ENCODE measurements around the gene AFAP1L2. TPM values are rescaled to one million over a fixed set of nuclear protein-coding genes. Genes with fewer than 3 reads are reported as not detected.
A peak's percentile ranks its signal among the peaks of the same experiment; 100 is the strongest.

Gene AFAP1L2
- total and polyA plus RNA-seq, 9 of the 15 experiments (the other 6 are each of a cell fraction or from before 2014, with no cell fraction given): 0.07 TPM; not detected in 8

DNA sequence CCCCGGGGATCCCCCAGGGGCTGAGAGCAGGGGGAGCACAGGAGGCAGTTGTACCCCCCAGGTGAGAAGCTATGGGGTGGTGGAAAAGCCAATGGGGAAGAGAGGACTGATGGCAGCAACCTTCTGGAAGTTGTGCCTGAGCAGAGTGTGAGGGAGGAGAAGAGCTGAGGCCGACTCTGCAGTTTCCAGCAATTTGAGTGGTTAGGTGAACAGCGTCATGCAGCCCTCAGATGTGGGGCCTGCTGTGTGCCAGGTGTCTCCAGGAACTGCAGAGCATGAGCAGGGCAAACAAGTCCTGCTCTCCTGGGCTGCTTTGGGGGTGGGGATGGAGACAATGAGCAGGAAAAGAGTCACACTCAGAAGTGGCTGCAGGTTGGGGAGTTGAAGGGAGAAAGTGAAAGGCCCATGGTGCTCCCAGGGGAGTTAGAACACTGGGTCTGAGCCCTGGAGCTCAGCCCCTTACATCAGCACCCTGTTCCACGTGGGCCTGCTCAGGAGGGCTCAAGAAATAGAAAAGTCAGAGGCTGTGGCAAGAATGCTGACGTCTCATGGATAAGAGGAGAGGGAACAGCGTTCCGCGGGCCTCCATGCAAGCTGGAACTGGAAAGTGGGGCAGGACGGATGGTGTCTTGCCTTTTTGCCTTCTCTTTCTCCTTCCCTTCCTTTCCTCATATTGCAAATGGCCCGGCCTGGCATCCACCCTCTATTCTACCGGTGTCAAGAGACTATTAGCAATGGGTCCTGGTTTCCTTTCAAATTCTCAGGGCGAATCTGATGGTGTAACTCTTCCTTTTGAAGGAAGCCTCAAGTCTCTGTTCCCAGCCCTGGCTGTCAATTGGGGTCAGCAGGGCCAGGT, 4.0 kb upstream of the AFAP1L2 start:
- H3K4me2 ChIP-seq (ENCODE audit: insufficient read depth, low read length): peak overlapping the region; percentile 32; the same call in 1 of the 2 replicates
- no peaks in the 10 kb centered on the region for H4K20me1 ChIP-seq (replicated peaks; ENCODE audit: control insufficient read depth, insufficient read depth, low read length)
- intact Hi-C loops (cut with micrococcal nuclease): no loop called here
- H3K79me2 ChIP-seq (ENCODE audit: control insufficient read depth, insufficient read depth, low read length): no peaks in the 10 kb centered on the region
- in situ Hi-C loops (cut with MboI): no loop called here
- no TSS peak for BruUV-seq (replicated peaks)
- ChIA-PET POLR2A (interaction anchor here (1.0 kb wide), 1 partner anchor 156 kb away, joined by 3 read pairs; no protein-coding TSS in a partner anchor), CTCF (ENCODE audit: low intra/inter-chr PET ratio) (no interaction called here)
- ATAC-seq: peak; percentile 20; the same call in 2 of the 3 replicates
- peak overlapping the region; percentile 70 for H2AFZ ChIP-seq (ENCODE audit: low read depth, low read length)
- FAIRE-seq: no peak
- H3K27ac ChIP-seq (ENCODE audit: extremely low read depth, low read depth, low read length): peak overlapping the region; percentile 40; the same call in 1 of the 3 replicates
- H3K27me3 ChIP-seq (ENCODE audit: control insufficient read depth in 2 of 2, insufficient read depth in 2 of 2, low read length in 2 of 2): peaks cover 0 to 8% of the 10 kb centered on the region in 2 experiments; a peak in 1 of 5 replicates
- no peaks in the 10 kb centered on the region for H3K9me1 ChIP-seq (ENCODE audit: control insufficient read depth, insufficient read depth, low read length)
- DNase-seq (ENCODE audit: extremely low read depth in 1 of 4, low spot score in 3 of 4): no peak
- no peak overlapping the region for H3K4me3 ChIP-seq
- peaks cover 2 to 6% of the 10 kb centered on the region in 2 experiments; a peak in 3 of 5 replicates for H3K4me1 ChIP-seq (replicated peaks in 1 of 2; ENCODE audit: control insufficient read depth in 2 of 2, insufficient read depth in 2 of 2, low read length in 2 of 2)
- H3K9me3 ChIP-seq (replicated peaks; ENCODE audit: control insufficient read depth, insufficient read depth, low read depth, low read length): no peaks in the 10 kb centered on the region
- 40% methylated on average over 2 of the region's 12 CpGs for WGBS (ENCODE audit: insufficient coverage, low coverage, missing lambda C conversion rate)
- H3K36me3 ChIP-seq (ENCODE audit: control insufficient read depth, insufficient read depth, low read length): no peaks in the 10 kb centered on the region
- no peak overlapping the region; a peak in 1 of 4 replicates for H3K9ac ChIP-seq (ENCODE audit: insufficient read depth in 1 of 2, low read depth in 2 of 2, low read length in 2 of 2)
- TF ChIP-seq ATF1 (CRISPR knock-in tag; IDR thresholded peaks at IDR 0.05) (no peak), ATF1 (tag; IDR thresholded peaks at IDR 0.05) (no peak), RBM15 (IDR thresholded peaks at IDR 0.05; ENCODE audit: insufficient read depth, low read length) (no peak), ZNF239 (CRISPR knock-in tag; IDR thresholded peaks at IDR 0.05) (no peak), FOS (IDR thresholded peaks at IDR 0.05; ENCODE audit: extremely low read depth, insufficient read length) (no peak), ATF6 (CRISPR knock-in tag; IDR thresholded peaks at IDR 0.05) (no peak), ZNF134 (CRISPR knock-in tag; conservative IDR thresholded peaks at IDR 0.05) (no peak), RHOXF2B (CRISPR knock-in tag; conservative IDR thresholded peaks at IDR 0.05) (no peak), KAT7 (CRISPR knock-in tag; IDR thresholded peaks at IDR 0.05; ENCODE audit: borderline replicate concordance) (no peak), FOXK1 (CRISPR knock-in tag; IDR thresholded peaks at IDR 0.05; ENCODE audit: borderline replicate concordance) (no peak), RBM25 (IDR thresholded peaks at IDR 0.05; ENCODE audit: low read depth, low read length, severe bottlenecking) (no peak)
- TF ChIP-seq, protein P1, sequence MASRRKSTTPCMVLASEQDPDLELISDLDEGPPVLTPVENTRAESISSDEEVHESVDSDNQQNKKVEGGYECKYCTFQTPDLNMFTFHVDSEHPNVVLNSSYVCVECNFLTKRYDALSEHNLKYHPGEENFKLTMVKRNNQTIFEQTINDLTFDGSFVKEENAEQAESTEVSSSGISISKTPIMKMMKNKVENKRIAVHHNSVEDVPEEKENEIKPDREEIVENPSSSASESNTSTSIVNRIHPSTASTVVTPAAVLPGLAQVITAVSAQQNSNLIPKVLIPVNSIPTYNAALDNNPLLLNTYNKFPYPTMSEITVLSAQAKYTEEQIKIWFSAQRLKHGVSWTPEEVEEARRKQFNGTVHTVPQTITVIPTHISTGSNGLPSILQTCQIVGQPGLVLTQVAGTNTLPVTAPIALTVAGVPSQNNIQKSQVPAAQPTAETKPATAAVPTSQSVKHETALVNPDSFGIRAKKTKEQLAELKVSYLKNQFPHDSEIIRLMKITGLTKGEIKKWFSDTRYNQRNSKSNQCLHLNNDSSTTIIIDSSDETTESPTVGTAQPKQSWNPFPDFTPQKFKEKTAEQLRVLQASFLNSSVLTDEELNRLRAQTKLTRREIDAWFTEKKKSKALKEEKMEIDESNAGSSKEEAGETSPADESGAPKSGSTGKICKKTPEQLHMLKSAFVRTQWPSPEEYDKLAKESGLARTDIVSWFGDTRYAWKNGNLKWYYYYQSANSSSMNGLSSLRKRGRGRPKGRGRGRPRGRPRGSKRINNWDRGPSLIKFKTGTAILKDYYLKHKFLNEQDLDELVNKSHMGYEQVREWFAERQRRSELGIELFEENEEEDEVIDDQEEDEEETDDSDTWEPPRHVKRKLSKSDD (conservative IDR thresholded peaks at IDR 0.05; ENCODE audit: low read length): no peak
- TF ChIP-seq, protein P2, sequence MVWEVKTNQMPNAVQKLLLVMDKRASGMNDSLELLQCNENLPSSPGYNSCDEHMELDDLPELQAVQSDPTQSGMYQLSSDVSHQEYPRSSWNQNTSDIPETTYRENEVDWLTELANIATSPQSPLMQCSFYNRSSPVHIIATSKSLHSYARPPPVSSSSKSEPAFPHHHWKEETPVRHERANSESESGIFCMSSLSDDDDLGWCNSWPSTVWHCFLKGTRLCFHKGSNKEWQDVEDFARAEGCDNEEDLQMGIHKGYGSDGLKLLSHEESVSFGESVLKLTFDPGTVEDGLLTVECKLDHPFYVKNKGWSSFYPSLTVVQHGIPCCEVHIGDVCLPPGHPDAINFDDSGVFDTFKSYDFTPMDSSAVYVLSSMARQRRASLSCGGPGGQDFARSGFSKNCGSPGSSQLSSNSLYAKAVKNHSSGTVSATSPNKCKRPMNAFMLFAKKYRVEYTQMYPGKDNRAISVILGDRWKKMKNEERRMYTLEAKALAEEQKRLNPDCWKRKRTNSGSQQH (CRISPR knock-in tag; IDR thresholded peaks at IDR 0.05): no peak

Data from K562 (cell line).